ENCODE data around the gene TGFBR3. TPM values are rescaled to one million over a fixed set of nuclear protein-coding genes. Genes with fewer than 3 reads are reported as not detected.

The TGFBR3 gene
- total and polyA plus RNA-seq, 9 of the 15 experiments (the other 6 are each of a cell fraction or from before 2014, with no cell fraction given): 3.6 to 32.4 (median 15.6) TPM

DNA sequence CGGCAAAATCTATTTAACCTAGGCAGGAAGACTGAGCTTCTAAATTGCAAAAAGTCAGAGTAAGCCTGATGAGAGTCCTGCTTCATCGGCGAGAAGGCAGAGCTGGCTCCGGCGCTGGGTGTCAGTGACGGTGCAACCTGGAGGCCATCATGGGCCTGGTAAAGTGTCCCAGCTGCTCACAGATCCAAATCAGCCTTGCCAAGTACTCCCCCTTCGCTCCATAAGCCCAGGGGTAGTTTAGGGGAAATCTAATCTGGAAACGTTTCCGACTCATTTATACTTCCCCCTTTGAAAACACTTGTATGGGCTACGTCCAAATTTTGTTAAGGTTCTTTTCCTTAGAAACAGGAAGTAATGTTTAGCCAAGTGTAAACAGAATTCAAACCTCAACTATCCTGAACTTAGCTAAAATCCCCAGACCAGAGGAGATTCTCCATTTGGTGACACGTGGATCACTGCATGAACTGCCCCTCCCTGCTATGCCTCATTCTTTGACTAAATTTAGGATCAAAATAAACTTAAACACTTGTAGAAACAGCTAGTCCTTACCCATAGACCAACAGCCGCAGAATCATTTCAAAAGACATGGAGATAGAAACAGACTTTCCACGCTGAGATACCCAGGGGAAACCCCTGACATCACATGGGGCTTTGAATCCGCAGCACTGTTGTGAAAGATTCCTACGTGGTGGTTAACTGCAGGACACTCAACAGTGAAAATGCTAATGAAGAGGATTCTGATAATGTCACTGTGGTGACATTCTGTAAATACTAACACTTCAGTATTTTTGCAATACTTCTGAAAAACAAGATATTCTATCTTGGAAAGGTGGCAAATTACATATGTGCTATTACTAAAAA is 172.7 kb downstream of the TGFBR3 start (continued):
- TF ChIP-seq ZFX (CRISPR knock-in tag; IDR thresholded peaks at IDR 0.05): peak; percentile 50
- peak; percentile 82; the same call in 1 of the 2 replicates for TF ChIP-seq GTF2E2 (tag; IDR thresholded peaks at IDR 0.05)
- no peak for TF ChIP-seq CBFA2T2 (conservative IDR thresholded peaks at IDR 0.05)
- no peak for TF ChIP-seq BRCA1 (IDR thresholded peaks at IDR 0.05)
- TF ChIP-seq BRCA1 (CRISPR knock-in tag; IDR thresholded peaks at IDR 0.05): no peak
- TF ChIP-seq, protein P1, sequence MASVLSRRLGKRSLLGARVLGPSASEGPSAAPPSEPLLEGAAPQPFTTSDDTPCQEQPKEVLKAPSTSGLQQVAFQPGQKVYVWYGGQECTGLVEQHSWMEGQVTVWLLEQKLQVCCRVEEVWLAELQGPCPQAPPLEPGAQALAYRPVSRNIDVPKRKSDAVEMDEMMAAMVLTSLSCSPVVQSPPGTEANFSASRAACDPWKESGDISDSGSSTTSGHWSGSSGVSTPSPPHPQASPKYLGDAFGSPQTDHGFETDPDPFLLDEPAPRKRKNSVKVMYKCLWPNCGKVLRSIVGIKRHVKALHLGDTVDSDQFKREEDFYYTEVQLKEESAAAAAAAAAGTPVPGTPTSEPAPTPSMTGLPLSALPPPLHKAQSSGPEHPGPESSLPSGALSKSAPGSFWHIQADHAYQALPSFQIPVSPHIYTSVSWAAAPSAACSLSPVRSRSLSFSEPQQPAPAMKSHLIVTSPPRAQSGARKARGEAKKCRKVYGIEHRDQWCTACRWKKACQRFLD (CRISPR knock-in tag; IDR thresholded peaks at IDR 0.05): peak; percentile 93

DNA sequence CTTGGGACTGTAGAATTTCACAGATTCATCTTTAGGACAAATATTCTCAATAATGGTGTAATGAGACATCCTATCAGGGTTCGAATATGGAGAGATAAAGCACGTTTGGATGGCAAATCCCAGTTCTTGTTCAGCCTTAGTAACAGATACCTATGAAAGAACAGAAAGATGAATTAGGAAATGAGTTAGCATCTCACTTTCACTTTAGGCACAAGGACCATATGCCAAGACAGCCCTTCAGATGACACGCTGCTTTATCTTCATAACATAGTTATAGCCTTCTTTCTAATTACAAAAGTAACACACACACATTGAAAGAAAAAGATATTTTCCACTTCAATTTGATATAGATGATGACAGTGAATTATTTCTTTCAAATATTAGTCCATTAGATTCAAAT is 173.6 kb downstream of the TGFBR3 start:
- H3K9ac ChIP-seq (ENCODE audit: insufficient read depth in 1 of 2, low read depth in 2 of 2, low read length in 2 of 2): peak overlapping the region in 1 of 2 experiments; percentile 63; a peak in 2 of 4 replicates
- no peaks in the 10 kb centered on the region for H3K9me3 ChIP-seq (replicated peaks; ENCODE audit: control insufficient read depth, insufficient read depth, low read depth, low read length)
- peaks cover 13 to 71% of the 10 kb centered on the region in 2 experiments; a peak in 4 of 5 replicates for H3K4me1 ChIP-seq (replicated peaks in 1 of 2; ENCODE audit: control insufficient read depth in 2 of 2, insufficient read depth in 2 of 2, low read length in 2 of 2)
- H3K9me1 ChIP-seq (ENCODE audit: control insufficient read depth, insufficient read depth, low read length): no peaks in the 10 kb centered on the region
- FAIRE-seq: no peak
- no peak for DNase-seq (ENCODE audit: extremely low read depth in 1 of 4, low spot score in 3 of 4)
- no peaks in the 10 kb centered on the region; a peak in 1 of 5 replicates for H3K27me3 ChIP-seq (ENCODE audit: control insufficient read depth in 2 of 2, insufficient read depth in 2 of 2, low read length in 2 of 2)
- intact Hi-C loops (cut with micrococcal nuclease): loop anchor here (10.0 kb wide), 1 partner anchor 172 kb away; the partner anchor contains the start of gene TGFBR3
- ChIA-PET POLR2A (interaction anchor here (0.7 to 0.9 kb wide), 2 partner anchors 16 to 20 kb away, joined by 3 read pairs; no protein-coding TSS in a partner anchor), CTCF (ENCODE audit: low intra/inter-chr PET ratio) (no interaction called here)
- WGBS (ENCODE audit: insufficient coverage, low coverage, missing lambda C conversion rate): 52% methylated on average over 3 of the region's 3 CpGs
- no peaks in the 10 kb centered on the region for H3K79me2 ChIP-seq (ENCODE audit: control insufficient read depth, insufficient read depth, low read length)
- peak overlapping the region; percentile 81; the same call in 2 of the 3 replicates for H3K27ac ChIP-seq (ENCODE audit: extremely low read depth, low read depth, low read length)
- H3K36me3 ChIP-seq (ENCODE audit: control insufficient read depth, insufficient read depth, low read length): peaks cover 57% of the 10 kb centered on the region
- in situ Hi-C loops (cut with MboI): no loop called here
- H2AFZ ChIP-seq (ENCODE audit: low read depth, low read length): peak overlapping the region; percentile 94
- H3K4me3 ChIP-seq: no peak overlapping the region
- ATAC-seq: no peak
- no peaks in the 10 kb centered on the region for H4K20me1 ChIP-seq (replicated peaks; ENCODE audit: control insufficient read depth, insufficient read depth, low read length)
- H3K4me2 ChIP-seq (ENCODE audit: insufficient read depth, low read length): peak overlapping the region; percentile 54
- BruUV-seq (replicated peaks): no TSS peak
- TF ChIP-seq, protein P2, sequence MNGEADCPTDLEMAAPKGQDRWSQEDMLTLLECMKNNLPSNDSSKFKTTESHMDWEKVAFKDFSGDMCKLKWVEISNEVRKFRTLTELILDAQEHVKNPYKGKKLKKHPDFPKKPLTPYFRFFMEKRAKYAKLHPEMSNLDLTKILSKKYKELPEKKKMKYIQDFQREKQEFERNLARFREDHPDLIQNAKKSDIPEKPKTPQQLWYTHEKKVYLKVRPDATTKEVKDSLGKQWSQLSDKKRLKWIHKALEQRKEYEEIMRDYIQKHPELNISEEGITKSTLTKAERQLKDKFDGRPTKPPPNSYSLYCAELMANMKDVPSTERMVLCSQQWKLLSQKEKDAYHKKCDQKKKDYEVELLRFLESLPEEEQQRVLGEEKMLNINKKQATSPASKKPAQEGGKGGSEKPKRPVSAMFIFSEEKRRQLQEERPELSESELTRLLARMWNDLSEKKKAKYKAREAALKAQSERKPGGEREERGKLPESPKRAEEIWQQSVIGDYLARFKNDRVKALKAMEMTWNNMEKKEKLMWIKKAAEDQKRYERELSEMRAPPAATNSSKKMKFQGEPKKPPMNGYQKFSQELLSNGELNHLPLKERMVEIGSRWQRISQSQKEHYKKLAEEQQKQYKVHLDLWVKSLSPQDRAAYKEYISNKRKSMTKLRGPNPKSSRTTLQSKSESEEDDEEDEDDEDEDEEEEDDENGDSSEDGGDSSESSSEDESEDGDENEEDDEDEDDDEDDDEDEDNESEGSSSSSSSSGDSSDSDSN (IDR thresholded peaks at IDR 0.05; ENCODE audit: borderline replicate concordance in 1 of 2, low read depth in 2 of 2, low read length in 2 of 2): no peak
- TF ChIP-seq, protein P3, sequence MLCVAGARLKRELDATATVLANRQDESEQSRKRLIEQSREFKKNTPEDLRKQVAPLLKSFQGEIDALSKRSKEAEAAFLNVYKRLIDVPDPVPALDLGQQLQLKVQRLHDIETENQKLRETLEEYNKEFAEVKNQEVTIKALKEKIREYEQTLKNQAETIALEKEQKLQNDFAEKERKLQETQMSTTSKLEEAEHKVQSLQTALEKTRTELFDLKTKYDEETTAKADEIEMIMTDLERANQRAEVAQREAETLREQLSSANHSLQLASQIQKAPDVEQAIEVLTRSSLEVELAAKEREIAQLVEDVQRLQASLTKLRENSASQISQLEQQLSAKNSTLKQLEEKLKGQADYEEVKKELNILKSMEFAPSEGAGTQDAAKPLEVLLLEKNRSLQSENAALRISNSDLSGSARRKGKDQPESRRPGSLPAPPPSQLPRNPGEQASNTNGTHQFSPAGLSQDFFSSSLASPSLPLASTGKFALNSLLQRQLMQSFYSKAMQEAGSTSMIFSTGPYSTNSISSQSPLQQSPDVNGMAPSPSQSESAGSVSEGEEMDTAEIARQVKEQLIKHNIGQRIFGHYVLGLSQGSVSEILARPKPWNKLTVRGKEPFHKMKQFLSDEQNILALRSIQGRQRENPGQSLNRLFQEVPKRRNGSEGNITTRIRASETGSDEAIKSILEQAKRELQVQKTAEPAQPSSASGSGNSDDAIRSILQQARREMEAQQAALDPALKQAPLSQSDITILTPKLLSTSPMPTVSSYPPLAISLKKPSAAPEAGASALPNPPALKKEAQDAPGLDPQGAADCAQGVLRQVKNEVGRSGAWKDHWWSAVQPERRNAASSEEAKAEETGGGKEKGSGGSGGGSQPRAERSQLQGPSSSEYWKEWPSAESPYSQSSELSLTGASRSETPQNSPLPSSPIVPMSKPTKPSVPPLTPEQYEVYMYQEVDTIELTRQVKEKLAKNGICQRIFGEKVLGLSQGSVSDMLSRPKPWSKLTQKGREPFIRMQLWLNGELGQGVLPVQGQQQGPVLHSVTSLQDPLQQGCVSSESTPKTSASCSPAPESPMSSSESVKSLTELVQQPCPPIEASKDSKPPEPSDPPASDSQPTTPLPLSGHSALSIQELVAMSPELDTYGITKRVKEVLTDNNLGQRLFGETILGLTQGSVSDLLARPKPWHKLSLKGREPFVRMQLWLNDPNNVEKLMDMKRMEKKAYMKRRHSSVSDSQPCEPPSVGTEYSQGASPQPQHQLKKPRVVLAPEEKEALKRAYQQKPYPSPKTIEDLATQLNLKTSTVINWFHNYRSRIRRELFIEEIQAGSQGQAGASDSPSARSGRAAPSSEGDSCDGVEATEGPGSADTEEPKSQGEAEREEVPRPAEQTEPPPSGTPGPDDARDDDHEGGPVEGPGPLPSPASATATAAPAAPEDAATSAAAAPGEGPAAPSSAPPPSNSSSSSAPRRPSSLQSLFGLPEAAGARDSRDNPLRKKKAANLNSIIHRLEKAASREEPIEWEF (CRISPR knock-in tag; IDR thresholded peaks at IDR 0.05): no peak
- TF ChIP-seq SAFB2 (IDR thresholded peaks at IDR 0.05; ENCODE audit: borderline replicate concordance, low read depth, low read length, severe bottlenecking) (no peak), BACH1 (tag; IDR thresholded peaks at IDR 0.05) (0 out of 2 replicates have a peak, but pooled peaks have one; percentile 9)
